Stomach (tissue), 4 donors: ENCODE data around the gene LRRC7.

Source experiments
- POLR2A ChIP-seq, 4 donors: fragments of 450-650 bp; IDR thresholded peaks; one replicate each; pipeline ENCODE4 v1.6.1; 2016; ENCODE audit warnings: antibody characterized with exemption in 4 of 4, control low read depth in 2 of 4, mild to moderate bottlenecking in 1 of 4, moderate library complexity in 1 of 4
- POLR2AphosphoS5 ChIP-seq, 3 donors: sonication (generic); formaldehyde crosslinking; IDR thresholded peaks; one replicate each; pipeline ENCODE4 v1.6.1; 2016; ENCODE audit warnings: antibody characterized with exemption in 3 of 3
- TF ChIP-seq, protein P1 (sequence below), 7 experiments: fragments of 450-650 bp in 4 of 7; fragments of 200-600 bp in 3 of 7; sonication (generic) in 3 of 7; IDR thresholded peaks; one replicate each; pipeline ENCODE4 v1.5.1; 2016 to 2019; ENCODE audit warnings: antibody characterized with exemption in 7 of 7, control low read depth in 2 of 7, mild to moderate bottlenecking in 1 of 7

DNA sequence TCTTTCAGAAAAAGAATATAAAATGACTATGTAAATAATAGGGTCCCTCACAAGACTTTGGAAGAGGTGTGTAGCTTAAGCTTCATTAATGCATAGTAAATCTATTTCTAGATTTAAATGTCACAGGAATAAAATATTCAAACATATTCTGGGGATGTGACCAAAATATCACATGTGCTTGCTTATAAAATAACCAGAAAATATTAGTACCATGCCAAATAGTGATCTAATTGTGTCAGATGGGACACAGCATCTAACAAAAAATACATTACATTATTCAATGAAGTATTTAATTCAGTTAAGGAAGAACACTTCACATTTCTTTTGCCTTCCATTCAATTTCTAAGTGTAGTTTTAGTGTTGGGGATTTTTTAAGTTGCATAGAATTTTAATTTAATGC is 458.1 kb downstream of the LRRC7 start:
- TF ChIP-seq POLR2A (IDR thresholded peaks at IDR 0.05) (no peak), POLR2AphosphoS5 (IDR thresholded peaks at IDR 0.05) (no peak)
- TF ChIP-seq, protein P1, sequence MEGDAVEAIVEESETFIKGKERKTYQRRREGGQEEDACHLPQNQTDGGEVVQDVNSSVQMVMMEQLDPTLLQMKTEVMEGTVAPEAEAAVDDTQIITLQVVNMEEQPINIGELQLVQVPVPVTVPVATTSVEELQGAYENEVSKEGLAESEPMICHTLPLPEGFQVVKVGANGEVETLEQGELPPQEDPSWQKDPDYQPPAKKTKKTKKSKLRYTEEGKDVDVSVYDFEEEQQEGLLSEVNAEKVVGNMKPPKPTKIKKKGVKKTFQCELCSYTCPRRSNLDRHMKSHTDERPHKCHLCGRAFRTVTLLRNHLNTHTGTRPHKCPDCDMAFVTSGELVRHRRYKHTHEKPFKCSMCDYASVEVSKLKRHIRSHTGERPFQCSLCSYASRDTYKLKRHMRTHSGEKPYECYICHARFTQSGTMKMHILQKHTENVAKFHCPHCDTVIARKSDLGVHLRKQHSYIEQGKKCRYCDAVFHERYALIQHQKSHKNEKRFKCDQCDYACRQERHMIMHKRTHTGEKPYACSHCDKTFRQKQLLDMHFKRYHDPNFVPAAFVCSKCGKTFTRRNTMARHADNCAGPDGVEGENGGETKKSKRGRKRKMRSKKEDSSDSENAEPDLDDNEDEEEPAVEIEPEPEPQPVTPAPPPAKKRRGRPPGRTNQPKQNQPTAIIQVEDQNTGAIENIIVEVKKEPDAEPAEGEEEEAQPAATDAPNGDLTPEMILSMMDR (IDR thresholded peaks at IDR 0.05) = no peak
